Stimulated activated CD4-positive, alpha-beta T cell treated with anti-CD3 and anti-CD28 coated beads, Interleukin-2, amount 100 ng/mL, for 4 hours (primary cell): ENCODE measurements around the gene TGFBRAP1.

Source experiments
- DNase-seq: peaks from one replicate; pipeline ENCODE4 v3.0.0-alpha.2; 2020; ENCODE audit warnings: low read depth

TGFBRAP1 gene

DNA sequence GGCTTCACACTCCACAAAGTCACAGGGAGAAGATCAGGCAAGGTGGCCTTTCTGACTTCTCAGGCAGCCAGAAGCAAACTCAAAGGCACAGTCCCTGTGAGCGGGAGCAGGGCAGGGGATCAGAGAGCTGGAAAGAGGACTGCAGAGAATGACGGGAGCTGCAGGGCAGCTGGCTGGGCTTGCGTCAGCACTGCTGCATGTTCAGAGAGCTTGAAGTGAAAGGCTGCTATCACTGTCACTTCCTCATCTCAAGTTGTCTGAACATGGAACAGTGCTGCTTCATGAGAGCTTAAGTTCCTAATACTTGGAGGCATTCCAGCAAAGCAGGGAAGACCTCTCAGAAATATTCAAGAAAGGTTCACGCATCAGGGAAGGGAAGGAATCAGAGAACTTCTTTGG lies 20.4 kb downstream of the TGFBRAP1 start:
- DNase-seq = no peak

DNA sequence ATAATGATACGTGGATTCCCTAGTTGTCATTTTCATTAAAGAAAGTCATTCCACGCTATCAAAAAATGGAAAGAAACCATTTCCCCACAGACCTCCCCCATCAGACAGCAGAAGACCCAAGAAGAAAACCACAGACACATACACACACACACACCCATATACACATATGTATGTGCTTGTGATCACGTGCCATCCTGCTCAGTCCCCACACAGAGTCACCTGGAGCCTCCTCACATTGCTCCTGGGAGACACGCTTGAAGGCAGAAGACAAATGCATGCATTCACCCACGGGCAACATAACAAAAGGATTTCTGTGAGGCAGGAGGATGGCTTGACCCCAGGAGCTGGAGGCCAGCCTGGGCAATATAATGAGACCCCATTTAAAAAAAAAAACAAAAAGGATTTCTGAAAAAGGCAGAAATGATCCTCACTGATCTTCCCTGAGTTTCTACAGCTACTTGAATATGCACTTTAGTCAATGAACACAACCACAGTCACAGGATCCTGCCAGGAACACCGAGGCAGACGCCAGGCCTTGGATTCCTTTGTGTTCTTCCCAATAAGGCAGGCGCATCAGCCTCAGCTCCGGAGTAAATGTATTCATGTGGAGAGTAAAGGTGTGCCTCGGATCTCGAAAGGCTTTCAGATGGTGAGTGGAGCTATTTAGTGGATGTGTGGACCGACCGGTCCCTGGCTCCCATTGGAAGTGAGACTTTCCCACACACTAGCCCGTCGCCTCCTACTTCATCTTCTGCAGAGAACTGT lies 21.0 kb downstream of the TGFBRAP1 start:
- no peak for DNase-seq

DNA sequence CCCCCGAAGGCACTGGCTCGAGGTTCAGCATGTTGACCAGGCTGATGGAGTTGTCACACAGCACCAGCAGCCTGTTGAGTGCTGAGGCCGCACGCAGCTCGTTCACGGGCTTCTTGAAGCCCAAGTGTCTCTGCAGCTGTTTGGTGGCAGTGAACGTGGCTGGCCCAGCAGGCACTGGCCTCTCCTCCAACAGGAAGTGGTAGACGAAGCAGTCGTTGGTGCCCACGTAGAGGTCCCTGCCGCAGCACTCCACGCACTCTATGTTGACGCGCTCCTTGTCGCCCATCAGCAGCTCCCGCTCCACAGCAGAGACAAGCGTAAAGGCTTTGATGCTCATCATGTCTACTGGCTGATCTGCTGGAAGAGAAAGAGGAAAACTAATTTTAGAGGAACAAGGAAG lies 21.6 kb downstream of the TGFBRAP1 start:
- DNase-seq = no peak

DNA sequence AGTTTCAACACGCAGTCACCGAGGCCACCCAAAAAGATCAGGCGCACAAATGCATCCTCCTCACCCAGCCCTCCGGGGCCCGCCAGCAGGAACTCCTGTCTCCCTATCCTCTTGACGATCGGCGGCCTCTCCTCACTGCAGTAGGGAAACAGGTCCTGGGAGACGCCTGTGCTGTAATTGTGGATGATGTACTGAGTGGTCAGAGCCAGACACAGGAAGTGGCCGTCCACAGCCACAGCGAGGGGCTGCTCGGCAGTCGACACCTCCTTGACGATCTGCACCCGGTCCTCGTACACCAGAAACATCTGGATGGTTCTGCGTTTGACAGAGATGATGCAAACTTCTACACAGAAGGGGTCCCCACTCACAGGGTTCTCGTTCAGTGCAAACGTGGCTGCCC lies 22.0 kb downstream of the TGFBRAP1 start:
- no peak for DNase-seq

DNA sequence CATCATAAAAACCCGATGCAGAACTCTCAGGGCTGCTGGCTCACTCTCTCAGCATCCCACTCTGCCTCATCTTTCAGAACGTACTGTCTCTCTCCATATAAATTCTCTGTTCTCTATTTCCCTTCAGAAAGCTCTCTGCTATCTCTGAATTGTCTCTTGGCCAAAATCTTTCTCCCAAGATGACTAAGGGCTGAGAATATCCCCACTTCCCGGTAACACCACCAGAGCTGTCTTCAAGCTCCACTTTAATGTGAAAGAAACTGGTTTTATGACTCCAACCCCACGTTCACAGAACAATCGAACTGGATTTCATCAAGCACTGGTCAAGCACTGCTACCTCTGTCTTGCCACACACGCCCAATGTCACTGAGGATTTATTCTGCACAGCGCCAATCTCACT lies 22.4 kb downstream of the TGFBRAP1 start:
- no peak for DNase-seq

DNA sequence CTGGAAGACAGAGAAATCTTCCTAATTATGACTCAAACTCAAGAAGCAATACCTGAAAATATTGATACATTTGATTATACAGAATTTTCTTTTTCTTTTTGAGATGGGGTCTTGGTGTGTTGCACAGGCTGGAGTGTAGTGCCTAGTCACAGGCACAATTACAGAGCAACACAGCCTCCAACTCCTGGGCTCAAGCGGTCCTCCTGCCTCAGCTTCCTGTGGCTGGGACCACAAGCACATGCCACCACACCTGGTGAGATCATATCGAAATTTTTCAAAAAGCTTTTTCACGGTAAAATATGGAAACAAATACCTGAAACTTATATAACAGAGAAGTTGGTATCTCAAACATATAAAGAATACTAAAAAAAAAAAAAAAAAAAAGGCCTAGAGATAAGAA lies 27.9 kb downstream of the TGFBRAP1 start:
- DNase-seq = no peak

DNA sequence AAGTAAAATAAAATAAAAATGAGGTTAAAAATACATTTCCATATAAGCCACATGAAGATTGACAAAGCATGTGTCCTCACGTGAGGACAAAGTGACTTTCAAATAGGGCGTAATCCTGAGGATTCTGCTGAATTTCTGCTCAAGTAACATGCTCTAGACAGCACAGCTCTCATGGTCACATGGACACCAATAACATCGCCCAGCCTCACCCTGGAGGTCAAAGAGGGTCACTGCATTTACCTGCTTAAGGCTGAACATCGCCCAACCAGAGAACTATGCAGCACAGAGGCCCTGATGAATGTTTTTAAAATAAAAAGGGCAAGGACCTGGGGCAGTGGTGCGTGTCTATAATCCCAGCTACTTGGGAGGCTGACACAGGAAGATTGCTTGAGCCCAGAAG lies 30.2 kb downstream of the TGFBRAP1 start:
- no peak for DNase-seq

DNA sequence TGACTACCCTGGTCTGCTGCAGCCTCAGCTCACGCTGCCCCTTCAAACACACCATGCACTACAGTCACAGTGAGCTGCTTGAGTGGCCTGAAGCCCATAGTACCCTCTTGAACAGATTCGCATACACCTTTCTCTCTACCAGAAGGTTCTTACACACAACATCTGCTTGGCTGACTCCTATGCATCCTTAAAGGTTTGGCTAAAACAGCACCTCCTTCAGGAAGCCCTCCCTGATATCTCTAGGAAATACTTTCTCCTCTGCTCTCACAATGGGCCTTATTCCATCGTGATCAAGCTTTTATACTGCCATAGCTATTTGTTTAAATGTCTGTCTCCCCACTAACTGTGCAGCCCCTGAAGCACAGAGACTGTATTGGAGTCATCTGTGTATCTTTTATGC lies 31.5 kb downstream of the TGFBRAP1 start:
- DNase-seq = no peak

DNA sequence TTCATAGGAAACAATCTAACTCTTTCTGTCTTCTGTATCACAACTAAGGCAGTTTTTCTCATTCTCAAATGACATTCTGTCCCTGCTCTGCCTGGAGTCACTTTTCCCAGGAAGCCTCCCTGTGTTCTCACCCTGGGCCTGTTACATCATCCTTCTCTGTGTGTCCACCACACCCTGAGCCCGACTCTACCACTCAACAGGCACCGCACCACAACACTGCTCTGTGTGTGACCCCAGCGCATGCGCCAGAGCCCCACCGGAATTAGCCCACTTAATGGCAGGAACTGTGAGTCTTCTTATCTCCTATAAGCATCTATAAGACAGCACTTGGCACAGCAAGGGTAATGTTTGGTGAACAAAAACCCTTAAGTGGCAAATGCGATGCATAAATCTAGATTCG lies 32.3 kb downstream of the TGFBRAP1 start:
- DNase-seq = no peak

DNA sequence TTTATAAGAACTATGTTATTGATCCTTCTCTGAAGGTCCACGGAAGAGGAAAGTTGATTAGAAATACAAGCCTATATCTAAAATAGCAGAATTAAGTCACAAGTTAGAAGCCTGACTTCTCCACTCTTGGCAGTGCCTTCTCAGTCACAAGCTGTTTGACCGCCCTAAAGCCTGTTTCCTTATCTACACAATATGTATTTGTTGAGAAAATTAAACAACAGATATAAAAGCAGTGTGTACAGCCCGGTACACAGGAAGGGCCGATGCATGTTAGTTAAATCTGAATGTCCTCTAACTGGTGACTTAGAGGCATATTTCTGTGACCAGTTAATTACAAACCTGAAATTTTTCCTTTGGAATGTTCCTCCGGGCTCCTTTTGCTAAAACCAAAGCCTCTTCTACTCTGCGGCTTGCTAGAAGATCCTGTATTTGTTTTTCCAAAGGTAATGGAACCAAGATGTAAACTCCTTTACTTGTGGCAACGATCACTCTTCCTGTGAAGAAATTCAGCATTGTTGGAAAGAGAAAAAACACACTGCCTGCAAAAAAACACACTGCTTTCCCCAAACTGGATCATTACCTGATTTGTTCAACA lies 33.4 kb downstream of the TGFBRAP1 start:
- DNase-seq = no peak

DNA sequence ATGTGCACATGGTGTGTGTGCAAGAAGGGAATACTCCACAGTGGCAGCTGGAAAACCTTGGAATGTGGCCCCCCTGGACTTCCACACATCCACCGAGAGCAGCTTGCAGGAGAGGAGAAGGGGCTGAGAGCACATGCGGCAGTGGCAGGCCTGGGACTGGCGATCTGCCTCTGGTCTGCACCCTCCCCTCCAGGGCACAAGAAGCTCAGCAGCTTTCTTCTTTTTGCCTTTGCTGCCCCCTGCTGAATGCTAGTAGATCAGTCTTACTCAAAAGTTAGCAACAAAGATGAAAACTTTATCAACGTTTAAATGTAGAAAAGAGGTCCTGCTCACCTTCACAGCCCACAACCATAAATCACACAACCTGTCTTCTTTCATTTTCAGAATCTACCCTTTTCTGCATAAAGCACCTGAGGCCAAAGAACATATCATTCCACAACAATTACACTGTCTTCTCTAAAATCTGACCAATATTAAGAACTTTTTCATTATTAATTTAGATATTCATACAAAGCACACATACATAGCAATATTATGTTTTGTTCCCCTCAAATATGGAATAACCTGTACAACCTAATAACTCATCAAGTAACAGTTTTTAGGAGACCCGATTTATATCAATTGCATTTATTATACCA lies 34.6 kb downstream of the TGFBRAP1 start:
- DNase-seq = no peak

DNA sequence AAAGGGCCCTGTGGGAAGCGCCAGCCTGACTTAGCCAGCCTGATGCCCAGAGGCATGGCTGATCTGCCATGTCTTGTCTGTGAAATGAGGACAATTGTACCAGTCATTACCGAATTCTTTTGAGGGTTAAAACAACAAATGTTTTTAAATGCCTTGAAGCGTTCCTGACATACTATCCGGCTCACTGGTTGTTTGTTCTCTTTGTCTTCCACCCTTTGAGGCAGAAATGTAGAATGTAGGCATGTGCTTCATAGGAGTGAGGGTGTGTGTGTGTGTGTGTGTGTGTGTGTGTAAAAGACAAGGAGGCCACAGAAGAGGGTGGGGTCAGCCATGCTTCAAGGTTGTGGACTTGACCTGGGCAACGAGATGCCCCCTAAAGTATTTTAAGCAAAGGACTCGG lies 35.5 kb downstream of the TGFBRAP1 start:
- no peak for DNase-seq

DNA sequence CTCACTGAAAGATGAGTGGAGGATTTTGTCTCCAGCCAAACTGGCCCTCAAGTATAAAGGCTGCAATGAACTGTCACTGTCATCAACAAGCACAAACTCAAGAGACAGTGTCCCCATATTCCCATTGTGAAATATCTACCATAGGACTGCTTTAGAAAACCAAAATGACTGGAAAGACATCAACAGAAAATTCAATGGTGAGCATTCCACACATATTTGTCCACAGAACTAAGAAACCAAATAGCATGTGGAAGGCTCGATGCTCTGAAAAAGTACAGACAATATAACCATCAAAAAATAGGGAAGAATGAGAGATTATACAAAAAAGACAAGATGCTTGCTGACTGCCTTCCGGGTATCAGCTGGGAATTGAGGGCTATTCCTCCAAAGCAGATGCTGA lies 37.6 kb downstream of the TGFBRAP1 start:
- no peak for DNase-seq

DNA sequence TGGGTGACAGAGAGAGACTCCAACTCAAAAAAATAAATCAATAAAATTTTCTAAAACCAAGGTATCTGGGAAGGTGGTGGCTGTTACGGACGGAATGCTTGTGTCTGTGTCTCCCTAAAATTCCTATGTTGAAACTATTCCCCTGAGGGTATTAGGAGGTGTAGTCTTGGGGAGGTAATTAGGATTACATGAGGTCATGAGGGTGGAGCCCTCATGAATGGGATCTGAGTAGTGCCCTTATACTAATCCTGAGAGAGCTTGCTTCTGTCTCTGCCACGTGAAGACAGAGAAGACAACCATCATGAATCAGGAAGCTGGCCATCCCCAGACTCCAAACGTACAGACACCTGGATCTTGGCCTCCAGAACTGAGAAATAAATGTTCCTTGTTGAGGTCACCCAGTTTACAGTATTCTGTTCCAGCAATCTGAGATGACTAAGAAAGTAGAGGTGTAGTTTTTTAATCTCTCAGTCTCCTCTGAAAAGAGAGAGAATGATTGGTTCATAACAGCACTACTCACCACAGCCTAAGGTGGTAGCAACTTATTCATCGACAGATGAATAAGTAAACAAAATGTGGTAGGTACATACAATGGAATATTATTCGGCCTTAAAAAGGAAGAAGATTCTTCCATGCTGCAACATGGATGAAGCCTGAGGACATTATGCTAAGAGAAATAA lies 38.4 kb downstream of the TGFBRAP1 start:
- DNase-seq = no peak

DNA sequence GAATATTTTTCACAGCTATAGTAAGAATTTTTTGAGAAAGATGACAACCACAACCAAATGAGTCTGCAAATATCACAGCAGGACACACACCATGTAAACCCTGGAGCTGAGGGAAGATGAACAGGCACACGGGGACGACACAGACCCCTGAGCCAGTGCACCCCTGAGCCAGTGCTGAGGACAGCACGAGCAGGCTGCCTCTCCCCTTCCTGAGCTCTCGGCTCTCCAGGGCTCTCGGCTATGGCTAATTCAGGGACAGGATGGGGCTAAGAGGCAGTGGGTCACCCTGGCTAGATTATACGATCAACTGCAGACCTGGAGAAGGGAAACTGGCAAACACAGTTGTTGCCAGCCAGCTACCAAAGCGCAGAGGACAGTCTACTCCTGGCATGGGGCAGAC lies 41.4 kb downstream of the TGFBRAP1 start:
- no peak for DNase-seq

DNA sequence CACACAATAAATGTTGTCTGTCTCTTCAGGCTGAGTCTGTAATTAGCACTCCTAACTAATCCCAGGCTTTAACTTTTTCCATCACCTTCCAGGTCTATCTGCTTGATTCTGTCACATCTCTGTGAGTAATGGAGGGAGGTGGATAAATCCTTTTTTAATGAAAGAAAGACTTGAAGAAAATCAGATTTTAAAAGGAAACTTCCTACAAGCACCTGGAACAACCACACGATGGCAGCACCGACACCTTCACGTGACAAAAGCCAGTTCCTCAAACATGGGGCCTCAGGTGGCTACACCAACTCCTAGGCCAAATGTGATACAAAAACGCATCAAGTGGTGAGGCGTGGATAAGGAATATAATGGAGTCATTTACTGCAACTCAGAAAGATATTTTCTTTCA lies 41.8 kb downstream of the TGFBRAP1 start:
- DNase-seq = no peak

DNA sequence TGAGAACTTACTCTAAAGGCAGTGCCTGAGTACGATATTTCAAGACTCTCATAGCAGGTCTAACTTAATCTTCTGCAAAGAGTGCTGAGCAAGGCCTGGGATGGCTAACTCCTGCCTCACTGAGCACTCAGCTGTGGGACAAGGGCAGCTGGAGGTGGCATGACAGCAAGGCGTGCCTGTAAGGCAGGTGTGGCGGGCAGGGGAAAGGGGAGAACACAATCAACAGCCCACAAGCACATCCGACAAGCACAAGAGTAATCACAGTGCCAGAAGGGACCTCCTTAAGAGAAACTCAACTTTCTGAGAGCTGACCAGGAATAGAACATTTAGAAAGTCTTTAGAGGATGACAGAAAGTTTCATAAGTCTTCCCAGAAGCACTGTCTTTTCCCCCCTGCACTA lies 46.0 kb downstream of the TGFBRAP1 start:
- no peak for DNase-seq

DNA sequence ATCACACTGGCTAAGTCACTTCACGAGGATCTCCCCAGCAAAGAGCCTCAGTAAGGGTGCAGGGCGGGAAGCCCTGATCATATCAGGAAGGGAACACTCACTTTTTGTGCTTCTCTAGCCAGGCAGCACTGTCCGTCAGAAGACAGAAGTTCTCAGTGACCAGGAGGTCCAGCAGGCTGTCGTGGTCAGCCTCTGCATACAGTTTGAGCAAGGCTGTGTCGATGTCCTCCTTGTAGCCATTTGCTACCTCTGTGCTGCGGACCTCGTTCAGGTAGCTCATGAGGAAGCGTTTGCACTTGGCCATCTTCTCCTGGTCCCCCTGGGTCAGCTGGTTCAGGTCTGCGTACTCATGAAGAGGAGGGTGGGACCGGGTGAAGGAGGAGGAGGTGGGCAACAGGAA lies 49.3 kb downstream of the TGFBRAP1 start:
- no peak for DNase-seq

DNA sequence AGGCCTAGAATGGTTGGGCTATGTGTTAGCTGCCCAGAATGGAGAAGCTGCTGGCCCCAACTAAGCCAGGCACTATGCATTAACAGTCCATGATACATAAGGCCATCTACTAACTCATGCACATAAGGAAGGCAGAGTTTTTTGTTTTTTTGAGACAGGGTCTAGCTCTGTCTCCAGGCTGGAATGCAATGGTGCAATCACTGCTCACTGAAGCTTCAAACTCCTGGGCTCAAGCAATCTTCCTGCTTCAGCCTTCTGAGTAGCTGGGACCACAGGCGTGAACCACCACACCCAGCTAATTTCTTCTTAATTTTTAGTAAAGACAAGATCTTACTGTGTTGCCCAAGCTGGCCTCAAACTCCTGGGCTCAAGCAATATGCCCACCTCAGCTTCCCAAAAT lies 50.4 kb downstream of the TGFBRAP1 start:
- DNase-seq = no peak

DNA sequence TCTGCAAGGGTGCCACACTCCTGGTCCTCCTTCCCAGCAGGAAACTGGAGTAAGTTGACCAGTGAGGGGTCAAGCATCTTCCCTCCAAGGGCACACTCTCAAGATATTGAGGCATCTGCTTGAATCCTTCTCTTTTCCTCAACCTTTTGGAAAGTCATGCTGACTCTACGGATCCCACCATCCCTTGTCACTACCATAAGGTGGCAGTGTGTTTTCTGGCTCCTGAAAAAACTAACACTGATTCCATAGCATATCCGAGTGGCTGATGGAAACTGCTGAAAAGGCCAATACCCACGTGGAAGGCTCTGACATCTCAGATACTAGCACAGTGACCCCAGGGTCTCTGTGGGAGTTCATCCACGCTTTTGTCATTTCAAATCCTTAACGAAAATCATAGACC lies 50.9 kb downstream of the TGFBRAP1 start:
- no peak for DNase-seq

DNA sequence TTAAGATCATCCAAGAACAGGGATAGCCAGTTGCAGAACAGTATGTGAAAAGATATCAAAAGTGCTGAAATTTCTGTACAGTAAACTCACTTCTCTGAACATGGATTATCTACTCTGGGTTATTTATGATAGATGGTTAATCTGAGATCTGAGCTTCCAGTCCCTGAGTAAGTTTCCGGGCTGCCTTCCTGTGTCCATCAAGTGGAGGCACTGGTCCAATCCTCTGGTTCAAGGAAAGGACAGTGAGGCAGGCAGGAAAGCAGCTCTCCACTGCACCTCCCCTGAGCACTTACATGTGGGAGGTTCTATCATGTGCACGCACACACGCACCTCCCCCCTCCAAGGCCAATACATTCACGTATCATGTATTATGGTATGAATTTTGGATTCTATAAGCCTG lies 55.5 kb downstream of the TGFBRAP1 start:
- DNase-seq = no peak

DNA sequence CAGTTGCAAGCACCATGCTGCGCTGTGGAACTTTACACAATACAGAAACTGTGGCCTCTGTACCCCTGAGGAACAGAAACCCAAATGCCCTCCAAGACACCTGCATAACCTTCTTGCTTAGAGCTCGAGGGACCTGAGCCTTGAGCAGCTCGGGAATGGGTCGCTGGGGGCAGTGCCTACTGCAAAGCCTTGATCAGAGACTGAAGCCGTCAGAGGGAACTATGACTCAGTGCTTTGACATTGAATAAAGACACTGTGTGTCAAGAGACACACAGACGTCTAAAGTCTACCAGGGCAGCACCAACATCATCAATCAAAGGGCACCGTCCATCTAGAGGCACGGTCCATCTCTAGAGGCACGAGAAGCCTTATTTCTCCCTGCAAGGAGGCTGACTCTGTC lies 57.4 kb downstream of the TGFBRAP1 start:
- no peak for DNase-seq

DNA sequence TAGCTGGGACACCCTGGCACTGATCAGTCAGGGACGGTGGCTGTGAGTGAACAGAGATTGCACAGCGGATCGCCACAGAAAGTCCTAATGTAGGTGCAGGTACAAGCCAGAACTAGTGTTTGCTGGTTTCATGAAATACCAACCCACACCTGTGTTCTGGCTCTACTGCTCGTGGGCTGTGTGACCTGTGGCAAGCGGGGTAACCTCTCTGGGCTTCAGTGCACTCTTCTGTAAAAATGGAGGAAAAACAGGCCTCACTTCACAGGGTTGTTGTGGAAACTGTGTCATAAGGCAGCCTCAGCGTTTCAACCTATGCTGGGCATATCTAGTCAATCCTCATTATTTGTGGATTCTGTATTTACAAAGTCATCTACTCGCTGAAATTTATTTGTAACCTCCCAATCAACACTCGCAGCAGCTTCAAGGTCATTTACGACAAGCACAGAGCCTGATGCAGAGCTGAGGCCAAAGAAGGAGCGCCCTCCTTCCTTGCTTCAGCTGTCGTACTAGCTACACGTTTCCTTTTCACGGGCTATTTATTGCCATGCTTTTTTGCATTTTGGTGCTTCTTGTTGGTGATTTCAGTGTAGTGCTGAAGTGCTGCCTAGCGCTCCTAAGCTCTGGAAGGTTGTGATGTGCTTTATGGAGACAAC lies 58.0 kb downstream of the TGFBRAP1 start:
- DNase-seq = no peak
